Endothelial cell of umbilical vein (primary cell): ENCODE results near the gene PCBP4. TPM values are rescaled to one million over a fixed set of nuclear protein-coding genes. Genes with fewer than 3 reads are reported as not detected.

Source experiments
- BruUV-seq: library from RNA; stranded (reverse); fragments of 400-500 nt; replicated peaks from 2 replicates; lab custom pipeline; 2021; lab: Mats Ljungman, UMichigan
- CTCF ChIA-PET: fragments of 300-600, 350-600 bp; sonication (Branson Sonifier 250); formaldehyde crosslinking; loops from one replicate; lab custom pipeline; 2021; ENCODE audit warnings: antibody characterized with exemption, inconsistent platforms; lab: Charles Lee
- POLR2A ChIA-PET: fragments of 300-600, 350-600 bp; sonication (Branson Sonifier 250); formaldehyde crosslinking; loops from one replicate; lab custom pipeline; 2021; ENCODE audit warnings: antibody characterized with exemption, inconsistent platforms; lab: Charles Lee
- DNase-seq: peaks from one replicate; pipeline ENCODE4 v3.0.0-alpha.2; 2011; ENCODE audit warnings: low read depth, low spot score
- FAIRE-seq: peaks from 2 replicates; lab custom pipeline; 2011; peaks lifted over from hg19 to GRCh38; lab: Jason Lieb, UNC
- H2AFZ ChIP-seq: 2 replicates; pipeline ENCODE4 v1.6.0; 2012; ENCODE audit warnings: low read depth, low read length, control low read depth, inconsistent platforms
- H3K27ac ChIP-seq: 2 replicates; pipeline ENCODE4 v1.5.1; 2011; ENCODE audit warnings: low read depth, mild to moderate bottlenecking, control low read depth, low read length, moderate library complexity; ENCODE audit not compliant: insufficient read depth
- H3K27me3 ChIP-seq, 2 experiments: 2 replicates each; pipeline versions ENCODE4 v1.6.0 to v1.6.1; 2011; ENCODE audit warnings: low read length in 2 of 2, mixed read lengths in 1 of 2; ENCODE audit not compliant: control insufficient read depth in 2 of 2, insufficient read depth in 2 of 2
- H3K36me3 ChIP-seq, 2 experiments: 2 replicates in 1 of 2; 3 replicates in 1 of 2; pipeline ENCODE4 v1.5.1; 2011; ENCODE audit warnings: low read length in 2 of 2, mild to moderate bottlenecking in 1 of 2, moderate library complexity in 1 of 2; ENCODE audit not compliant: control insufficient read depth in 2 of 2, insufficient read depth in 2 of 2; ENCODE audit errors: extremely low read depth in 1 of 2
- H3K4me1 ChIP-seq: 3 replicates; pipeline ENCODE4 v1.5.1; 2011; ENCODE audit warnings: mild to moderate bottlenecking, low read length; ENCODE audit not compliant: control insufficient read depth, insufficient read depth; ENCODE audit errors: extremely low read depth
- H3K4me2 ChIP-seq: 2 replicates; pipeline ENCODE4 v1.6.1; 2011; ENCODE audit warnings: low read length, control low read depth, mixed read lengths; ENCODE audit not compliant: insufficient read depth
- H3K4me3 ChIP-seq, 3 experiments: fragments of 200-600 bp in 1 of 3; sonication (generic), shearing (Covaris generic) in 1 of 3; replicated peaks in 1 of 3; 2 replicates each; pipeline ENCODE4 v1.5.1; 2011 to 2016; ENCODE audit warnings: control low read depth in 3 of 3, low read length in 3 of 3, mild to moderate bottlenecking in 2 of 3, inconsistent platforms in 1 of 3, low read depth in 1 of 3, moderate library complexity in 1 of 3; ENCODE audit not compliant: insufficient read depth in 1 of 3
- H3K79me2 ChIP-seq: 2 replicates; pipeline ENCODE4 v1.6.0; 2012; ENCODE audit warnings: low read length, inconsistent platforms; ENCODE audit not compliant: control insufficient read depth, insufficient read depth
- H3K9ac ChIP-seq: replicated peaks from 2 replicates; pipeline ENCODE3; 2011; ENCODE audit warnings: low read length, control low read depth; ENCODE audit not compliant: insufficient read depth; ENCODE audit errors: extremely low read depth
- H3K9me1 ChIP-seq: replicated peaks from 3 replicates; pipeline ENCODE4 v1.6.0; 2011; ENCODE audit warnings: mild to moderate bottlenecking, low read length; ENCODE audit not compliant: control insufficient read depth, insufficient read depth; ENCODE audit errors: extremely low read depth
- H3K9me3 ChIP-seq: replicated peaks from 2 replicates; pipeline ENCODE4 v1.5.1; 2012; ENCODE audit warnings: low read length, inconsistent platforms; ENCODE audit not compliant: control insufficient read depth, insufficient read depth
- H4K20me1 ChIP-seq: replicated peaks from 2 replicates; pipeline ENCODE3; 2011; ENCODE audit warnings: mild to moderate bottlenecking, low read length; ENCODE audit not compliant: control insufficient read depth, insufficient read depth; ENCODE audit errors: extremely low read depth
- FOS ChIP-seq: IDR thresholded peaks from 2 replicates; pipeline ENCODE4 v1.6.1; 2011; ENCODE audit warnings: mild to moderate bottlenecking, low read length, moderate library complexity, borderline replicate concordance; ENCODE audit not compliant: insufficient read depth
- GATA2 ChIP-seq: IDR thresholded peaks from 2 replicates; pipeline ENCODE4 v1.7.0; 2011; ENCODE audit warnings: low read depth, mild to moderate bottlenecking, moderate library complexity, mixed read lengths, low read length; ENCODE audit not compliant: insufficient read length, insufficient read depth
- POLR2A ChIP-seq: IDR thresholded peaks from 2 replicates; pipeline ENCODE4 v1.6.1; 2012; ENCODE audit warnings: low read depth, mild to moderate bottlenecking, control low read depth, low read length
- POLR2AphosphoS5 ChIP-seq: IDR thresholded peaks from 2 replicates; pipeline ENCODE4 v1.6.1; 2012; ENCODE audit warnings: low read depth, mild to moderate bottlenecking, control low read depth, low read length, moderate library complexity; ENCODE audit not compliant: insufficient read depth
- dilution Hi-C: fragments of 300-500 bp; cut with MboI; formaldehyde crosslinking; loops from one replicate; pipeline ENCODE4 v1.15.0; 2019; ENCODE audit warnings: low sequenced_read_pairs; ENCODE audit not compliant: extremely low pct_ligation_motif_present
- intact Hi-C: fragments of 100-400 bp; cut with micrococcal nuclease; formaldehyde crosslinking; loops from one replicate; pipeline ENCODE4 v1.10.0; 2022
- polyA plus RNA-seq, 4 experiments: library from polyadenylated mRNA; depleted of rRNA in 3 of 4; stranded (reverse) in 3 of 4; unstranded in 1 of 4; fragments of >200 nt; gene quantifications; 2 replicates each; pipeline versions ENCODE4 v1.2.1 to v1.2.3, GENCODE V29; 2011 to 2012; ENCODE audit warnings: missing spikeins in 1 of 4
- total RNA-seq: library from RNA; stranded (reverse); gene quantifications from 2 replicates; pipeline ENCODE4 v1.2.3, GENCODE V29; 2021
- TF ChIP-seq, protein P1 (sequence below), 2 donors: IDR thresholded peaks; 1 replicate in 1 of 2; 2 replicates in 1 of 2; pipeline ENCODE4 v1.5.1; 2011; ENCODE audit warnings: low read length in 2 of 2, mild to moderate bottlenecking in 2 of 2, moderate library complexity in 2 of 2, control low read depth in 1 of 2, inconsistent platforms in 1 of 2, low read depth in 1 of 2; ENCODE audit not compliant: insufficient read depth in 1 of 2; ENCODE audit errors: extremely low read depth in 1 of 2
- TF ChIP-seq, protein P2 (sequence below): IDR thresholded peaks from 2 replicates; pipeline ENCODE4 v1.6.1; 2011; ENCODE audit not compliant: insufficient read depth, insufficient read length

The PCBP4 gene
- total and polyA plus RNA-seq, 2 donors (not counting 3 experiments of a cell fraction or from before 2014, with no cell fraction given) = 46.5 to 63.1 TPM

DNA sequence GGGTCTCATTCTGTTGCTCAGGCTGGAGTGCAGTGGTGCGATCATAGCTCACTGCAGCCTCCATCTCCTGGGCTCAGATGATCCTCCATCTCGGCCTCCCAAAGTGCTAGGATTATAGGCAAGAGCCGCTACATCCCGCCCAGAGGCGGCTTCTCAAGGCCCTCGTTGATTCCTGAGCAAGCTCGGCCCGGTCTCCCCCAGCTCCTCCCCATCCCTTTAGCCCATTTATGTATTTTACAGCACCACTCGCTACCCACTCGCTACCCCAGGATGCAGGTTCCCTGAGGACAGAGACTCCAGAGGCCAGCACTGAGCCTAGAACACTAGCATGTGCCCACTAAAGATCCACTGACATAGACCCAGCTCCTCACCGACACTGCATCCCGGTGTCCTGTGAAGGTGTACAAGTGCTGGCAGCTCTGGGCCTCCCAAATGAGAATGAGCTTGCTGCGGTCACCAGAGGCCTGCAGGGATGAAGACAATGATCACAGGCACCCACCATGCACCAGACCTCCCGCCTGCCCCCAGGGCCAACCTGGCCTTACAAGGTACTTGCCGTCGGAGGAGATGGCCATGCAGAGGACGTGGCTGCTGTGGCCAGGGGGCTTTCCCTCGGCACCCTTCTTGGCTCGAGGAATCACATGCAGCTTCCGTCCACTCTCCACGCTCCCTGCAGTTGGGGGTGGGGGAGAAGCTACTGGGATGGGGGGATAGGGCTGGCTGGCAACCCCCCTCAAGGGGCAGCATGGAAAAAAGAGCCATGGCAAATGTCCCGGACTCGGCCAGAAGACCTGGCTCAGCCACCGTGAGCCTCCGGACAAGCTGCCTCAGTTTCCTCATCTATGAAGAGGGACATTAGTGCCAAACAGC is 31.1 kb downstream of the PCBP4 start:
- Histone ChIP-seq H3K79me2 (peaks cover 13% of the 10 kb centered on the region), H4K20me1 (no peaks in the 10 kb centered on the region), H3K9me3 (no peaks in the 10 kb centered on the region), H3K27me3 (no peaks in the 10 kb centered on the region), H2AFZ (no peak overlapping the region), H3K27ac (no peak overlapping the region), H3K9me1 (no peaks in the 10 kb centered on the region), H3K4me2 (no peak overlapping the region), H3K4me1 (peaks cover 8% of the 10 kb centered on the region), H3K9ac (no peak overlapping the region), H3K36me3 (peaks cover 0 to 41% of the 10 kb centered on the region in 2 experiments), H3K4me3 (no peak overlapping the region)
- ChIA-PET POLR2A (no interaction called here), CTCF (no interaction called here)
- DNase-seq (no peak), FAIRE-seq (no peak)
- intact Hi-C loops = no loop called here
- TF ChIP-seq, protein P1, sequence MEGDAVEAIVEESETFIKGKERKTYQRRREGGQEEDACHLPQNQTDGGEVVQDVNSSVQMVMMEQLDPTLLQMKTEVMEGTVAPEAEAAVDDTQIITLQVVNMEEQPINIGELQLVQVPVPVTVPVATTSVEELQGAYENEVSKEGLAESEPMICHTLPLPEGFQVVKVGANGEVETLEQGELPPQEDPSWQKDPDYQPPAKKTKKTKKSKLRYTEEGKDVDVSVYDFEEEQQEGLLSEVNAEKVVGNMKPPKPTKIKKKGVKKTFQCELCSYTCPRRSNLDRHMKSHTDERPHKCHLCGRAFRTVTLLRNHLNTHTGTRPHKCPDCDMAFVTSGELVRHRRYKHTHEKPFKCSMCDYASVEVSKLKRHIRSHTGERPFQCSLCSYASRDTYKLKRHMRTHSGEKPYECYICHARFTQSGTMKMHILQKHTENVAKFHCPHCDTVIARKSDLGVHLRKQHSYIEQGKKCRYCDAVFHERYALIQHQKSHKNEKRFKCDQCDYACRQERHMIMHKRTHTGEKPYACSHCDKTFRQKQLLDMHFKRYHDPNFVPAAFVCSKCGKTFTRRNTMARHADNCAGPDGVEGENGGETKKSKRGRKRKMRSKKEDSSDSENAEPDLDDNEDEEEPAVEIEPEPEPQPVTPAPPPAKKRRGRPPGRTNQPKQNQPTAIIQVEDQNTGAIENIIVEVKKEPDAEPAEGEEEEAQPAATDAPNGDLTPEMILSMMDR (IDR thresholded peaks at IDR 0.05; ENCODE audit: extremely low read depth in 1 of 2, insufficient read depth in 1 of 2, low read depth in 1 of 2, low read length in 2 of 2) = no peak
- TF ChIP-seq GATA2 (no peak), POLR2A (no peak), FOS (no peak), POLR2AphosphoS5 (no peak)
- TF ChIP-seq, protein P2, sequence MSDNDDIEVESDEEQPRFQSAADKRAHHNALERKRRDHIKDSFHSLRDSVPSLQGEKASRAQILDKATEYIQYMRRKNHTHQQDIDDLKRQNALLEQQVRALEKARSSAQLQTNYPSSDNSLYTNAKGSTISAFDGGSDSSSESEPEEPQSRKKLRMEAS = no peak
- no TSS peak for BruUV-seq
- dilution Hi-C loops = no loop called here
